Vagina (tissue), 2 donors: ENCODE measurements around the gene CUX1.

Experiments
- CTCF ChIP-seq, 3 experiments: fragments of 450-650 bp in 2 of 3; fragments of 200-600 bp in 1 of 3; sonication (generic) in 1 of 3; IDR thresholded peaks; one replicate each; pipeline ENCODE4 v1.5.1; 2017 to 2019; ENCODE audit warnings: antibody characterized with exemption in 3 of 3, mild to moderate bottlenecking in 2 of 3, moderate library complexity in 2 of 3
- POLR2A ChIP-seq, 2 donors: fragments of 450-650 bp; IDR thresholded peaks; one replicate each; pipeline ENCODE4 v1.6.1; 2017; ENCODE audit warnings: antibody characterized with exemption in 2 of 2, mild to moderate bottlenecking in 2 of 2, moderate library complexity in 2 of 2
- POLR2AphosphoS5 ChIP-seq, 2 donors: sonication (generic); formaldehyde crosslinking; IDR thresholded peaks; one replicate each; pipeline ENCODE4 v1.9.0; 2017; ENCODE audit warnings: antibody characterized with exemption in 2 of 2, mild to moderate bottlenecking in 2 of 2, low read depth in 1 of 2; ENCODE audit not compliant: insufficient read depth in 1 of 2

GRCh38 chr7:102122026-102122425 lies 304.6 kb downstream of the CUX1 start:
- TF ChIP-seq CTCF (IDR thresholded peaks at IDR 0.05) (no peak), POLR2A (IDR thresholded peaks at IDR 0.05) (no peak), POLR2AphosphoS5 (IDR thresholded peaks at IDR 0.05; ENCODE audit: insufficient read depth in 1 of 2, low read depth in 1 of 2) (no peak)
